K562 (cell line): ENCODE results near the gene YARS1. TPM values are rescaled to one million over a fixed set of nuclear protein-coding genes. Genes with fewer than 3 reads are reported as not detected.
A peak's percentile ranks its signal among the peaks of the same experiment; 100 is the strongest.

Experiments used
- ATF7 ChIP-seq: fragments of 450-650 bp; IDR thresholded peaks from 2 replicates; pipeline ENCODE4 v1.7.1; 2014; ENCODE audit warnings: mild to moderate bottlenecking, moderate library complexity
- CEBPB ChIP-seq: fragments of 450-650 bp; IDR thresholded peaks from 2 replicates; pipeline ENCODE4 v1.6.1; 2016; ENCODE audit warnings: missing genetic modification characterization, missing compliant biosample characterization
- CHD4 ChIP-seq: fragments of 200-600 bp; sonication (generic); IDR thresholded peaks from 3 replicates; pipeline ENCODE4 v1.6.1; 2012; ENCODE audit warnings: low read depth, mild to moderate bottlenecking, mixed read lengths, low read length, inconsistent platforms; ENCODE audit not compliant: insufficient read depth, insufficient replicate concordance, poor library complexity, severe bottlenecking
- DDX20 ChIP-seq: fragments of 450-650 bp; IDR thresholded peaks from 2 replicates; pipeline ENCODE4 v1.6.1; 2016; ENCODE audit warnings: missing genetic modification characterization, low read depth, mild to moderate bottlenecking, missing compliant biosample characterization, moderate library complexity
- DIDO1 ChIP-seq: fragments of 450-650 bp; IDR thresholded peaks from 2 replicates; pipeline ENCODE4 v1.6.1; 2016; ENCODE audit warnings: low read depth, missing biosample characterization, missing genetic modification characterization
- GATAD2B ChIP-seq: fragments of 450-650 bp; IDR thresholded peaks from 2 replicates; pipeline ENCODE4 v1.6.1; 2017; ENCODE audit warnings: mild to moderate bottlenecking, borderline replicate concordance
- JUND ChIP-seq, 2 experiments: IDR thresholded peaks; 2 replicates in 1 of 2; 3 replicates in 1 of 2; pipeline ENCODE4 v1.6.1; 2011; ENCODE audit warnings: borderline replicate concordance in 2 of 2, low read depth in 2 of 2, low read length in 2 of 2, improper control_type of control experiment in 1 of 2, missing biosample characterization in 1 of 2, missing genetic modification characterization in 1 of 2, missing genetic modification reagents in 1 of 2
- MYBL2 ChIP-seq, 2 experiments: fragments of 450-650 bp in 1 of 2; sonication (generic) in 1 of 2; formaldehyde crosslinking in 1 of 2; IDR thresholded peaks; 2 replicates each; pipeline versions ENCODE4 v1.6.1 to v1.8.1; 2017 to 2022; ENCODE audit warnings: borderline replicate concordance in 1 of 2, inconsistent platforms in 1 of 2, low read depth in 1 of 2, mild to moderate bottlenecking in 1 of 2, missing genetic modification reagents in 1 of 2, moderate library complexity in 1 of 2
- NFIC ChIP-seq: fragments of 450-650 bp; IDR thresholded peaks from 2 replicates; pipeline ENCODE4 v1.6.1; 2017; ENCODE audit warnings: mild to moderate bottlenecking, inconsistent platforms
- NR3C1 ChIP-seq: sonication (generic); formaldehyde crosslinking; IDR thresholded peaks from 2 replicates; pipeline ENCODE4 v1.8.1; 2022; ENCODE audit warnings: missing genetic modification reagents
- PCBP2 ChIP-seq: fragments of 200-400 bp; formaldehyde crosslinking; IDR thresholded peaks from 2 replicates; pipeline ENCODE4 v1.6.1; 2018; ENCODE audit warnings: low read length, low read depth, mild to moderate bottlenecking, moderate library complexity; ENCODE audit not compliant: poor library complexity, severe bottlenecking
- PURB ChIP-seq: sonication (generic); formaldehyde crosslinking; IDR thresholded peaks from 2 replicates; pipeline ENCODE4 v1.9.0; 2021; ENCODE audit warnings: low read depth, mild to moderate bottlenecking, missing genetic modification reagents
- SAFB ChIP-seq: fragments of 200-400 bp; formaldehyde crosslinking; IDR thresholded peaks from 2 replicates; pipeline ENCODE4 v1.6.1; 2017; ENCODE audit warnings: low read depth, low read length, borderline replicate concordance
- TBP ChIP-seq: optimal IDR thresholded peaks from 2 replicates; pipeline ENCODE3; 2011; ENCODE audit warnings: low read depth, low read length, improper control_type of control experiment
- TEAD1 ChIP-seq, 2 experiments: fragments of 450-650 bp in 1 of 2; sonication (generic) in 1 of 2; formaldehyde crosslinking; IDR thresholded peaks; 2 replicates each; pipeline versions ENCODE4 v1.4.0 to v1.8.0; 2020 to 2022; ENCODE audit warnings: mild to moderate bottlenecking in 2 of 2, missing genetic modification reagents in 1 of 2
- TRIM24 ChIP-seq, 2 experiments: fragments of 450-650 bp; IDR thresholded peaks; 2 replicates each; pipeline ENCODE4 v1.6.1; 2016
- TRIM25 ChIP-seq: fragments of 450-650 bp; IDR thresholded peaks from 2 replicates; pipeline ENCODE4 v1.7.0; 2016; ENCODE audit warnings: borderline replicate concordance
- YY1 ChIP-seq, 3 experiments: IDR thresholded peaks; 2 replicates each; pipeline ENCODE4 v1.6.1; 2011; ENCODE audit warnings: low read length in 2 of 3, mild to moderate bottlenecking in 2 of 3, moderate library complexity in 2 of 3, borderline replicate concordance in 1 of 3, control low read depth in 1 of 3, low read depth in 1 of 3; ENCODE audit not compliant: insufficient read depth in 3 of 3, insufficient replicate concordance in 2 of 3, control insufficient read depth in 1 of 3, insufficient read length in 1 of 3; ENCODE audit errors: extremely low read depth in 1 of 3
- ZFP1 ChIP-seq: fragments of 450-650 bp; formaldehyde crosslinking; IDR thresholded peaks from 2 replicates; pipeline ENCODE4 v1.4.0; 2020; ENCODE audit warnings: mild to moderate bottlenecking, mixed read lengths
- ZNF347 ChIP-seq: fragments of 450-650 bp; formaldehyde crosslinking; IDR thresholded peaks from 2 replicates; pipeline ENCODE4 v1.4.0; 2020; ENCODE audit warnings: low read depth, mild to moderate bottlenecking, moderate library complexity
- ZNF507 ChIP-seq: conservative IDR thresholded peaks from 2 replicates; pipeline ENCODE4 v1.6.1; 2017; ENCODE audit warnings: missing genetic modification characterization, missing compliant biosample characterization
- polyA plus RNA-seq, 8 experiments: library from polyadenylated mRNA; depleted of rRNA in 4 of 8; stranded (reverse) in 5 of 8; unstranded in 3 of 8; fragments of >200 nt; fragmentation: Nextera tagmentation in 2 of 8; fragmentation: Illumina TruSeq in 1 of 8; extraction: Ambion mirVana in 2 of 8; extraction: Trizol in 1 of 8; gene quantifications; 2 replicates each; pipeline versions ENCODE4 v1.2.1 to v1.2.3, GENCODE V29; 2011 to 2014; ENCODE audit warnings: inconsistent platforms in 1 of 8, missing spikeins in 1 of 8
- total RNA-seq, 7 experiments: library from RNA; depleted of rRNA in 6 of 7; stranded (reverse); fragments of >200 nt in 6 of 7; fragmentation: Illumina TruSeq in 2 of 7; extraction: Trizol in 2 of 7; gene quantifications; 2 replicates each; pipeline versions ENCODE4 v1.2.1 to v1.2.3, GENCODE V29; 2011 to 2021; ENCODE audit warnings: low replicate concordance in 1 of 7
- TF ChIP-seq, protein P1 (sequence below): fragments of 450-650 bp; IDR thresholded peaks from 2 replicates; pipeline ENCODE4 v1.6.1; 2016; ENCODE audit warnings: low read depth, mild to moderate bottlenecking, moderate library complexity

YARS1 gene
- total and polyA plus RNA-seq, 9 of the 15 experiments (the other 6 are each of a cell fraction or from before 2014, with no cell fraction given), result 66.2 to 336 (median 201) TPM

GRCh38 chr1:32757213-32757895 is 59.8 kb downstream of the YARS1 start (continued):
- TF ChIP-seq NFIC (peak; percentile 94), ZNF347 (CRISPR knock-in tag) (no peak), TRIM24 (IDR thresholded peaks at IDR 0.05) (peak; percentile 88 to 93), TEAD1 (CRISPR knock-in tag; IDR thresholded peaks at IDR 0.05) (peak; percentile 20 to 55; a peak in 2 of 4 replicates), CEBPB (tag) (no peak), ATF7 (peak; percentile 50; the same call in 1 of the 2 replicates), PURB (CRISPR knock-in tag) (no peak), TBP (peak; percentile 18), ZNF507 (tag) (no peak), MYBL2 (IDR thresholded peaks at IDR 0.05; ENCODE audit: low read depth) (no peak), MYBL2 (CRISPR knock-in tag; IDR thresholded peaks at IDR 0.05; ENCODE audit: borderline replicate concordance) (no peak), JUND (IDR thresholded peaks at IDR 0.05; ENCODE audit: borderline replicate concordance, low read depth, low read length) (peak; percentile 72), JUND (tag; IDR thresholded peaks at IDR 0.05; ENCODE audit: borderline replicate concordance, low read depth, low read length) (peak; percentile 49; the same call in 1 of the 3 replicates), PCBP2 (no peak), ZFP1 (CRISPR knock-in tag) (no peak), TRIM25 (no peak), DIDO1 (tag) (no peak), YY1 (IDR thresholded peaks at IDR 0.05; ENCODE audit: borderline replicate concordance in 1 of 3, control insufficient read depth in 1 of 3, extremely low read depth in 1 of 3, insufficient read depth in 3 of 3, insufficient read length in 1 of 3, insufficient replicate concordance in 2 of 3, low read depth in 1 of 3, low read length in 2 of 3) (peak in 1 of 3 experiments; percentile 28), SAFB (no peak), CHD4 (peak; percentile 98), NR3C1 (CRISPR knock-in tag) (no peak), DDX20 (tag) (no peak), GATAD2B (peak; percentile 66)
- TF ChIP-seq, protein P1, sequence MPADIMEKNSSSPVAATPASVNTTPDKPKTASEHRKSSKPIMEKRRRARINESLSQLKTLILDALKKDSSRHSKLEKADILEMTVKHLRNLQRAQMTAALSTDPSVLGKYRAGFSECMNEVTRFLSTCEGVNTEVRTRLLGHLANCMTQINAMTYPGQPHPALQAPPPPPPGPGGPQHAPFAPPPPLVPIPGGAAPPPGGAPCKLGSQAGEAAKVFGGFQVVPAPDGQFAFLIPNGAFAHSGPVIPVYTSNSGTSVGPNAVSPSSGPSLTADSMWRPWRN, result peak; percentile 64; the same call in 1 of the 2 replicates
